ENCODE measurements around the gene KCTD5.
"Not testable (repeated sequence)": the region's sequence is repeated elsewhere in the genome, so short reads cannot be mapped to it uniquely, and the experiment has no call there.

- not testable (repeated sequence) for TF ChIP-seq POLR2A, CTCF (IDR thresholded peaks at IDR 0.05)
Observed at GRCh38 chr16:2639722-2640072, 42.6 kb upstream of the KCTD5 start.
